Fibroblast of lung (primary cell): Measurements from ENCODE around the gene PCMT1. TPM values are rescaled to one million over a fixed set of nuclear protein-coding genes. Genes with fewer than 3 reads are reported as not detected.
"Not testable (repeated sequence)": the region's sequence is repeated elsewhere in the genome, so short reads cannot be mapped to it uniquely, and the experiment has no call there.

Source experiments
- DNase-seq, 2 donors: peaks; one replicate each; pipeline versions ENCODE4 v3.0.0 to v3.0.0-alpha.2; 2010; ENCODE audit warnings: low read depth in 2 of 2
- H2AFZ ChIP-seq: 2 replicates; pipeline ENCODE4 v1.5.1; 2012; ENCODE audit warnings: low read length, control low read depth, inconsistent platforms
- H3K27ac ChIP-seq: 2 replicates; pipeline ENCODE4 v1.5.1; 2011; ENCODE audit warnings: low read length, control low read depth; ENCODE audit not compliant: insufficient read depth
- H3K27me3 ChIP-seq: 2 replicates; pipeline ENCODE4 v1.5.1; 2011; ENCODE audit warnings: mild to moderate bottlenecking, low read length; ENCODE audit not compliant: control insufficient read depth, insufficient read depth
- H3K36me3 ChIP-seq: 2 replicates; pipeline ENCODE4 v1.5.1; 2011; ENCODE audit warnings: low read length; ENCODE audit not compliant: control insufficient read depth, insufficient read depth
- H3K4me1 ChIP-seq: 2 replicates; pipeline ENCODE4 v1.5.1; 2011; ENCODE audit warnings: low read length; ENCODE audit not compliant: control insufficient read depth, insufficient read depth; ENCODE audit errors: extremely low read depth
- H3K4me2 ChIP-seq: 2 replicates; pipeline ENCODE4 v1.5.1; 2011; ENCODE audit warnings: low read length, control low read depth; ENCODE audit not compliant: insufficient read depth; ENCODE audit errors: extremely low read depth
- H3K4me3 ChIP-seq, 4 experiments: fragments of 200-600 bp in 1 of 4; sonication (generic) in 1 of 4; replicated peaks in 1 of 4; 2 replicates each; pipeline ENCODE4 v1.5.1; 2011 to 2016; ENCODE audit warnings: low read length in 4 of 4, low read depth in 3 of 4, mild to moderate bottlenecking in 3 of 4, control low read depth in 2 of 4, inconsistent platforms in 1 of 4, mixed read lengths in 1 of 4; ENCODE audit not compliant: insufficient read depth in 1 of 4; ENCODE audit errors: control extremely low read depth in 1 of 4
- H3K79me2 ChIP-seq: 2 replicates; pipeline ENCODE4 v1.5.1; 2012; ENCODE audit warnings: mild to moderate bottlenecking, low read length, inconsistent platforms; ENCODE audit not compliant: control insufficient read depth, insufficient read depth
- H3K9ac ChIP-seq: 2 replicates; pipeline ENCODE4 v1.5.1; 2011; ENCODE audit warnings: mild to moderate bottlenecking, low read length, control low read depth; ENCODE audit not compliant: insufficient read depth
- H3K9me3 ChIP-seq: 2 replicates; pipeline ENCODE4 v1.5.1; 2012; ENCODE audit warnings: low read depth, low read length; ENCODE audit not compliant: control insufficient read depth, insufficient read depth
- H4K20me1 ChIP-seq: 2 replicates; pipeline ENCODE4 v1.5.1; 2011; ENCODE audit warnings: low read length; ENCODE audit not compliant: control insufficient read depth, insufficient read depth; ENCODE audit errors: extremely low read depth
- EZH2 ChIP-seq: IDR thresholded peaks from 2 replicates; pipeline ENCODE4 v1.5.1; 2012; ENCODE audit warnings: low read length, control low read depth, mild to moderate bottlenecking; ENCODE audit errors: missing control alignments
- polyA plus RNA-seq, 2 donors: library from polyadenylated mRNA; depleted of rRNA in 1 of 2; stranded (reverse) in 1 of 2; unstranded in 1 of 2; fragments of >200 nt; gene quantifications; 2 replicates each; pipeline ENCODE4 v1.2.1, GENCODE V29; 2011 to 2012; ENCODE audit warnings: missing spikeins in 1 of 2
- total RNA-seq: library from RNA; depleted of rRNA; stranded (reverse); fragments of >200 nt; gene quantifications from 2 replicates; pipeline ENCODE4 v1.2.1, GENCODE V29; 2014
- TF ChIP-seq, protein P1 (sequence below), 2 donors: IDR thresholded peaks in 1 of 2; conservative IDR thresholded peaks in 1 of 2; 1 replicate in 1 of 2; 2 replicates in 1 of 2; pipeline ENCODE4 v1.5.1; 2011 to 2012; ENCODE audit warnings: low read length in 2 of 2, control low read depth in 1 of 2, inconsistent platforms in 1 of 2, low read depth in 1 of 2, mild to moderate bottlenecking in 1 of 2

The PCMT1 gene
- total and polyA plus RNA-seq, 2 donors (not counting 1 experiment from before 2014, with no cell fraction given), result 81.3 to 172 TPM

DNA sequence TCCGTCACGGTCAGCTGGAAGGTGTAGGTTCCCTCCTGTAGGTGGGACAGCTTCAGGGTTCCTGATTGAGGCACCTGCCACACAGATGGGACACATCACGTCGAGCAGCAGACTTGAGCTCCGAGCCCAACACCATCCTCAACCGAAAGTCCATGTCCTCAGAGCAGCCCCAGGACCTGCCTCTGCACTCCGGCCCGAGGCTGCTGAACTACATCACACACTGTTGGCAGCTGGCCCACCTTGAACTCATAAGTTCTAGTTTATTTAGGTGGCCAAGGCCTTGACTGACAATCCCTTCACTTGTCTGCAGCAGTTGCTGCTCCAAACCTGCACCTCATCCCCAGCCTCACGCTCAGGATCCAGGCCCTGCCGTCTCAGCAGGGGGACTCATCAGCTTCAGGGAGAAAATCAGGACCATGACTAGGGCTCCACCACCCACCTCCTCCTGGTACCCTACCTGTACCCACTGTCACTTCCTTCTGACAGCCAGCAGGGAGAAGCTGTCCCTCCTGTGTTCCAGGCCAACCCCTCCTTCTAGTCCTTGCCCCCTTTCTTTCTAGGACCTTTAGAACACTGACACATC lies 93.6 kb downstream of the PCMT1 start:
- Histone ChIP-seq H3K4me3 (no peak overlapping the region), H3K4me1 (peaks cover 33% of the 10 kb centered on the region), H3K27ac (no peak overlapping the region), H3K9me3 (no peaks in the 10 kb centered on the region), H2AFZ (no peak overlapping the region), H3K4me2 (no peak overlapping the region), H3K36me3 (peaks cover 2% of the 10 kb centered on the region), H3K9ac (no peak overlapping the region), H3K79me2 (peaks cover 1% of the 10 kb centered on the region), H3K27me3 (no peaks in the 10 kb centered on the region), H4K20me1 (no peaks in the 10 kb centered on the region)
- no peak for DNase-seq
- no peak for TF ChIP-seq EZH2
- TF ChIP-seq, protein P1, sequence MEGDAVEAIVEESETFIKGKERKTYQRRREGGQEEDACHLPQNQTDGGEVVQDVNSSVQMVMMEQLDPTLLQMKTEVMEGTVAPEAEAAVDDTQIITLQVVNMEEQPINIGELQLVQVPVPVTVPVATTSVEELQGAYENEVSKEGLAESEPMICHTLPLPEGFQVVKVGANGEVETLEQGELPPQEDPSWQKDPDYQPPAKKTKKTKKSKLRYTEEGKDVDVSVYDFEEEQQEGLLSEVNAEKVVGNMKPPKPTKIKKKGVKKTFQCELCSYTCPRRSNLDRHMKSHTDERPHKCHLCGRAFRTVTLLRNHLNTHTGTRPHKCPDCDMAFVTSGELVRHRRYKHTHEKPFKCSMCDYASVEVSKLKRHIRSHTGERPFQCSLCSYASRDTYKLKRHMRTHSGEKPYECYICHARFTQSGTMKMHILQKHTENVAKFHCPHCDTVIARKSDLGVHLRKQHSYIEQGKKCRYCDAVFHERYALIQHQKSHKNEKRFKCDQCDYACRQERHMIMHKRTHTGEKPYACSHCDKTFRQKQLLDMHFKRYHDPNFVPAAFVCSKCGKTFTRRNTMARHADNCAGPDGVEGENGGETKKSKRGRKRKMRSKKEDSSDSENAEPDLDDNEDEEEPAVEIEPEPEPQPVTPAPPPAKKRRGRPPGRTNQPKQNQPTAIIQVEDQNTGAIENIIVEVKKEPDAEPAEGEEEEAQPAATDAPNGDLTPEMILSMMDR (conservative IDR thresholded peaks at IDR 0.05 in 1 of 2, IDR thresholded peaks at IDR 0.05 in 1 of 2; ENCODE audit: low read depth in 1 of 2, low read length in 2 of 2), result no peak

DNA sequence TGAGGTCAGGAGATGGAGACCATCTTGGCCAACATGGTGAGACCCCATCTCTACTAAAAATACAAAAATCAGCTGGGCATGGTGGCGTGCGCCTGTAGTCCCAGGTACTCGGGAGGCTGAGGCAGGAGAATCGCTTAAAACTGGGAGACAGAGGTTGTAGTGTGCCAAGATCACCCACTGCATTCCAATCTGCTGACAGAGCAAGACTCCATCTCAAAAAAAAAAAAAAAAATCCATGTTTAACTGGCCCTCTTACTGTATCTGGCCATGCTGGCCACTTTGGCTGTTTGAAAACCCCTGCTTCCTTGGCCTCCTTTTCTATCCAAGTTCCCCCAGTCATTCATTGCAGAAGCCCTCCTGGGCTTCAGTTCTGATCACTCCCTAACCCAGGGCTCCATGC lies 94.5 kb downstream of the PCMT1 start:
- H4K20me1 ChIP-seq, H3K79me2 ChIP-seq, H3K36me3 ChIP-seq, H3K4me3 ChIP-seq, H3K27me3 ChIP-seq, H3K9ac ChIP-seq, H3K4me2 ChIP-seq, H3K9me3 ChIP-seq, H2AFZ ChIP-seq: not testable (repeated sequence)
- Histone ChIP-seq H3K27ac (peak overlapping the region; percentile 45), H3K4me1 (peaks cover 33% of the 10 kb centered on the region)
- DNase-seq, result peak in 1 of 2 donors; percentile 70

DNA sequence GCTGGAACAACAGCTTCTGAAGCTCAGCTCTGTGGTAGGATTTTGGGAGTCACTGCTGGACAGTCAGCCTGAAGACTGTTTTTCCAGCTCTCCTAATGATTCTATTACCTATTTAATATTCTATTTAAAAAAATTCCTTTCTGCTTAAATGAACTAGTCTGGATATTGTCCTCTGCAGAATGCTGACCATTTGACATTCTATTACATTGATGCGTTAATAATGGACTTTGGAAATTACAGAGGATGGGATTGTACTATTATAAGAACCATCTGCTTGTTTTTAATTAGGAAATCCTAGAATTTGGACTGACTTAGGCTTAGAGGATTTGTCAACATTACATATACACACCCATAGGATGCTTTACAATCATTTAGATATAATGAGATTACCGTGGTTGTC lies 94.9 kb downstream of the PCMT1 start:
- Histone ChIP-seq H3K27me3 (no peaks in the 10 kb centered on the region), H3K4me1 (peaks cover 33% of the 10 kb centered on the region), H3K9ac (no peak overlapping the region), H3K36me3 (peaks cover 2% of the 10 kb centered on the region), H3K27ac (peak overlapping the region; percentile 45), H3K4me3 (no peak overlapping the region), H3K9me3 (no peaks in the 10 kb centered on the region), H3K79me2 (peaks cover 1% of the 10 kb centered on the region), H4K20me1 (no peaks in the 10 kb centered on the region), H3K4me2 (no peak overlapping the region), H2AFZ (no peak overlapping the region)
- TF ChIP-seq, protein P1 (conservative IDR thresholded peaks at IDR 0.05 in 1 of 2, IDR thresholded peaks at IDR 0.05 in 1 of 2; ENCODE audit: low read depth in 1 of 2, low read length in 2 of 2), result no peak
- TF ChIP-seq EZH2, result no peak
- no peak for DNase-seq
